ENCODE data around the gene SSBP3.

GRCh38 chr1:54377040-54377691 lies 29.0 kb downstream of the SSBP3 start:
- no peak for TF ChIP-seq POLR2AphosphoS5 (IDR thresholded peaks at IDR 0.05; ENCODE audit: borderline replicate concordance, low read depth, low read length)
- TF ChIP-seq EZH2 (IDR thresholded peaks at IDR 0.05) = no peak
